ENCODE results near the gene OVCA2.

The OVCA2 gene

DNA sequence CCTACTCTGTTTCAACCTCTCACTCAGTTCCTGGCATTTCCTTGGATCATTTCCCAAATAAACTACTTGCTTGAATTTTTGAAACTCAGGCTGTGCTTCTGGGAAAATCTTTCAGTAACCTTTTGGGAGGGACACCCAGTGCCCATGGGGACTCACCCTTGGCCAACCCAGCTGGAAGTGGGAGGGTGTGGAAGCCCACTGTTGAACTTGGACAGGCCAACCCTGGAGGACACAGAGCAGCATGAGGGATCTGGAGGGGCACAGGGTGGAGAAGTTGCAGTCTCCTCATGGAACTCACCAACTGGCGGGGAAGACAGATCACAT, 27.9 kb upstream of the OVCA2 start:
- no peak for DNase-seq (ENCODE audit: low read depth)

DNA sequence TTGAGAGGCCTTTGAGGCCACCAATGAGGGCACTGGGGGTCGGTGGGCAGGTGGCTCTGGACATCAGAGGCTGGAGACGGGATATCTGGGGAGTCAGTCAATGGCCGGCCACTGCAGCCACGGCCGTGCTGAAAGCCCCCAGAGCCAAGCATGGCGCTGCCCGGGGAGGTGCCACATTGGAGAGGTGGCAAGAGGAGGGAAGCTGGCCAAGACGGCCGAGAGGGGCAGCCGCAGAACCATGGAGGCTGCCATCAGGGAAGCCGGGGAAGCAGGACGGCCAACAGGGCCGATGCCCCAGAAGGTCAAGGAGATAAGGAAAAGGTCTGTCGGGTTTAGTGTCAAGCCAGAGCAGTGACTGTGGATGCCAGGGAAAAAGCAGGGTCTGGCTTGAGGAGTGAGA, 26.5 kb upstream of the OVCA2 start:
- DNase-seq (ENCODE audit: low read depth): no peak

DNA sequence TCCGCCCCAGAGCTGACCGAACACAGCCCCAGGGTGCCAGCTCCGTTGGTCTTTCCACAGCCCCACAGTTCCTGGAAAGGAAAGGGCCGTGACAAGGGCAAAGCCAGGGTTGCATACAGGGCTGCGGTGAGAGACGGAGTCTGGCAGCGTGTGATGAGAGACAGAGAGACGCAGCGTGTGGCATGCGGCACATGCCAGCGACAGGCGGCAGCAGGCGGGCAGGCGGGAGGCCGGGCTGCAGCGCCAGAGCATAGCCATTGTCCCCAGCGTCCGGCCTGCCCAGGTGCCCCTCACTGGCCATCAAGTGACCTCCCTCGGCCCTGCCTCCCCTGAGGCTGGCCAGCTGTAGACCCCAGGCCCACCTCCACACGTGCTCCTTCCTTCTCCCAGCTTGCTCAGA, 25.3 kb upstream of the OVCA2 start:
- DNase-seq (ENCODE audit: low read depth): no peak

DNA sequence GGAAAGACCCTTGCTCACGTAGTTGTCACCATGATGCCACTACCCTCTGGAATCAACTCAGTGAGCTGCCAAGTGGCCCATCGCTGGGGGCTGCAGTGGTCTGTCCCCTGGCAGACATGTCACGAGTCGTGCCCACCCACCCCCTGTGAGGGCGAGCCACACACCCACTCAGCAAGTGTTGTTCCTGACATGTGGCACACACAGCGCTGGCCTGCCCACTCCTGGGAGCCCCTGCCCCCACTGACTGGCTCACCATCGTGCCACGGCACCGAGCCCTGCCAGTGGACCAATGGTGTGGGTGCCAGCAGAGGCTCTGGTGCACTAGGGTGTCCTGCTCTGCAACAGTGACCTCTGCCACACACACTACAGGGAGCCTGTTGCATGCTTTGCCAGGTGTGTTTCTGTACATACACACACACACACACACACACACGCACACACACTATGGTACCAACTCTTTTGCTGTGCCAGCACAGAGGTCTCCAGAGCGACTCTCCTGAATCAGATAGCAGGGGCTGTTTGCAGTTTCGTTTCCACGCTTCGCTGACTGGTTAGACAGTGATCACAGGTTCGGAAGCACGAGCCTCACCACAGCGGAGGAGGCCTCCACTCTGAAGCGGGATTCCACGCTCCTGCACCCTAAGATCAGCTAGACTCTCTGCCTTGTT, 24.4 kb upstream of the OVCA2 start:
- DNase-seq (ENCODE audit: low read depth): no peak

DNA sequence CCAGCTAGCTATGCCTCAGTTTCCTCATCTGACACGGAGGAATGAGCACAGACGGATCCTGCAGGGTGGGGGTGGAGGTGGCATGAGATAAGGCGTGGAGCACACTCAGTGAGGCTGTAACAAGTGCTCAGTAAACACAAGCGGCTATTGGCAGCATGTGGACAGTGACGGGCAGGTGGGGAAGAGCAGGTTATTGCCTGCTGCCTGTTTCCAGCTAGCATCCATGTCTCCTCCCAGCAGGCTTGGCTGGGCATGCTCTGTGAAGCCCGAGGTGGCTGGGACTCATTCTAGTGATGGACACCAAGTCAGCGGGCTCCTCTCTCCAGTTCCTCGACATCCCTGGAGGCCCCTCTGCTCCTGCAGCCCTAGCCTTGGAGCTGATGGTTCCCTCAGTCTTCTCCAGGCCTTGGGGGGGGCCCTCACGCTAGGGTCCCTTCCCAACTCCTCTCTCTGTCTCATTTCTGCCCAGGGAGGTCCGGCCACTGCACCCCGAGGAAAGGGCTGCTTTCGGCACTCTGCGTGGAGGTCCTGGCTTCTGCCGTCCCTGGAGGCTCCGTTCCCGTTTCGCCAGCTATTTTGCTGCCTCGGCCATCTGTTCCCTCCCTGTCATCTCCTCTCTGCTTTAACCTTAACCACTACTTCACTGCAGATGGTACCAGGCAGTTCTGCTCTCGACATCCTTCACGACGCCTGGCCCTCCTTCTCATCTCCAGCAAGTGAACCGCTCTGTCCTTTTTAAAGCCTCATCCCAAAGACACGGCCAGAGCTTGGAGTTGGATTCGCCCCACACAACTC, 22.9 kb upstream of the OVCA2 start:
- DNase-seq (ENCODE audit: low read depth): no peak

DNA sequence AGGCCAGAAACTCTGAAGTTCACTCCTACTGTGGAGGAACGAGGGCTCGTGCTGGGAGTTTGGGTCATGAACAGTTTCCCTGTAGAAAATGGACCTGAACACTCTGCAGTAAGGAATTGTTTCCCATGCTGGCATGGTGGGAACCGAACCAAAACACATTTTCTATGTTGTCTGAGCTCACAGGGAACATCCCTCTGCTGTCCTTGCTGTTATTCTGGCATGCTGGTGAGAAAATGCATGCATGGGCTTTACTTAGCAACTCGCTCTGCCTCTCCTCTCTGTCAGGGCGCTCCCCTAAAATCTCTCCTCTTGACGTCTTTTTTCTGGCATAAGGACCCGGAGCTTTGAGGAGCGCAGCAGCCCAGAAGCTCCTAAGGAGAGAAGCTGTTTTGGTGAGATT, 22.1 kb upstream of the OVCA2 start:
- DNase-seq (ENCODE audit: low read depth): no peak

DNA sequence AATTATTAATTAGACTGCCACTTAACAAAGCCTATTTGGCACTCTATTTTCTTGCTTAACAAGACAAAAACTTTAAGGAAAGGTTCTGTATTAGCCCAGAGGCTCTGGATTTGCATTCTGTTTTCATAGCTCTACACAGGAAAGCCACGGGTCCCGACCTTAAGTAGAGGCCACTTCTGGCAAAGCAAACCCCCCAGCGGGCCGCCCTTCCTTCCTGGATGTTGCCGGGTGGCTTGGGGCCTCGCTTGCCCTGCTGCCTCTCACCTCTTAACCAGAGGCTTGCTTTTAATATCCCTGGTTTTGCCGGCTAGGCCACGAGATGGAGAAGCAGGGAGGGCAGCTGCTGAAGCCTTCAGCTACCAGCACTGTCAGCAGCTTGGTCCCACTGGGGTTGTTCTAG, 21.1 kb upstream of the OVCA2 start:
- DNase-seq (ENCODE audit: low read depth): no peak

DNA sequence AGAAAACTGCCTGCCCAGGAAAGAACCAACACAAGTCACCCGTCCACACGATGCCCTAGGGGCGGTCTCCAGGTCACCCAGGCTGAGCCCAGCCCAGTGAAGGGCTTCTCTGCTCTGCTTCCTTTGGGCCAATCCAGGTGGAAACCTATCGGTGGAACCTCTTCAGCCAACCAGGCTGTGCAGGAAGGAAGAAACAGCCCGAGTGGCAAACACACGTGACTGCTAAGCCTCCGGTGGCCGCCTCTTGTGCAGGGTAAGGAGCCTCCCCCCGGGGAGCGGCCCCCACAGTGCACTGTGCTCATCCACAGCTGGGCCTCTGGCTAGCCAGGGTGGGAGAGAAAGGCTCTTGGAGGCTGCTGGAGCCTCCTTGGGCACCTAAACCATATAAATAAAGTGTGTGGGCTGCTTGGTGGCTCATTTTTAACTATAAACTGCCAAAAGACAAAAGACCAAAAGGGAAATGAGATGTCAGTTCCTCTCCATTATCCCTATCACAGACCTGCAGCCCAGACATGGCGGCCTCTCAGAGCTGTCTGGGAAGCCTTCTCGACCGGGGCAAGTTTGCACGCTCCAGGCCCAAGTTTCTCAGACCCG, 19.1 kb upstream of the OVCA2 start:
- DNase-seq (ENCODE audit: low read depth): no peak

DNA sequence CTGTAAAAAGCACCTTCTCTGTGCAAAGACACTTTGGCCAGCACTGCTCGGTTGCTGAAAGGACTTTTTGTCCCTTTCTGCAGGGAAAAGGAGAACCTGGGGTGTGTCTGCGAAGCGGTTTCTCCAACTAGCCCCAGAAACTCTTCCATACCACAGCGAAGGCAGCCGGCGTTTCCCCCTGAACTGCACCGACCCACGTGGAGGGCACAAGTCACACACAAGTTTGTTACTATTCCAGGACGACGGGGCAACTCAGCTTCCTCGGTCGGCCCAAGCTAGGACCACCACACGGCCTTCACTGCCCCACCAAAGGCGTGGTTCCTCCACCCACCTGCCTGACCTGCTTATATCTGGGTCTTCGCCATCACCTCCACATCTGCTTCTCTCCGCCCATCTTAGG, 18.6 kb upstream of the OVCA2 start:
- DNase-seq (ENCODE audit: low read depth): no peak

DNA sequence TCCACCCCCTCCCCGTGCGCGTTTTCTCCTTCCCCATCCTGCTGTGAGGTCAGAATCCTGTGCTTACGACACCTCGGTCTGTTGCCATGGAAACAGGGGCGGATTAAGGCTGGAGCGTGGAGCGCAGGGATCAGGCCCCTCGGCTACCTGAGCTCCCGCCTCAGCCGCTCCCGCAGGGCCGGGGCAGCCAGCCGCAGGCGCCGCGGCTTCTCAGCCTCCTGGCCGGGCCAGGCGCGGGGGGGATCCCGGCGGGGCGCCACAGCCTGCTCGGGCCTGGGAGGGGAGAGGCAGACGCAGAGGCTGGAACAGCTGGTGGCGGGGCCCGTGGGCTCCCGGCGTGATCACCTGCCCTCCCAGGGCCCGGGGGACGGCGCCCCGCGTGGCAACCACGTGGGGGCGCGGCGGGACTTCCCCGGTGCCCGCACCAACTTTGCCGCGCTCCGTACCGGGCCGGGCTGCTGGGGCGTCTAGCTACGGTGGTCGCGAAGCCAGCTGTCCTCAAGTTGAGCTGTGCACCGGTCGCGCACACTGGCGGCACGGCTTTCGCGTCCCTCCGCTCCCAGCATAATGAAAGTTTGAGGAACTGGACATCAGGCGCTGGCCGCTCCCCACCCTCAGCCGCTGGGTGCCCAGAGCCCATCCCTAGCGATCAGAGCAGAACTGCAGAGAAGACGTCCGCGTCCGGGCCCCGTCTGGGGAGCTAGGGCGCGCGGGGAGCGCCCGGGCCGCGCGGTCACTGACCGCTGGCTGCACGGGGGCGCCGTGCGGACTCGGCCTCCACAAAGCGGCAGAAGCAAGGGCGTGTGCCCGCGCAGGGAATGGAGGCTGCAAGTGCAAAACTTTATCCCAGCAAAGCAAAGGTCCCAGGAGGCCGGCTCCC, 17.9 kb upstream of the OVCA2 start:
- DNase-seq (ENCODE audit: low read depth): no peak

DNA sequence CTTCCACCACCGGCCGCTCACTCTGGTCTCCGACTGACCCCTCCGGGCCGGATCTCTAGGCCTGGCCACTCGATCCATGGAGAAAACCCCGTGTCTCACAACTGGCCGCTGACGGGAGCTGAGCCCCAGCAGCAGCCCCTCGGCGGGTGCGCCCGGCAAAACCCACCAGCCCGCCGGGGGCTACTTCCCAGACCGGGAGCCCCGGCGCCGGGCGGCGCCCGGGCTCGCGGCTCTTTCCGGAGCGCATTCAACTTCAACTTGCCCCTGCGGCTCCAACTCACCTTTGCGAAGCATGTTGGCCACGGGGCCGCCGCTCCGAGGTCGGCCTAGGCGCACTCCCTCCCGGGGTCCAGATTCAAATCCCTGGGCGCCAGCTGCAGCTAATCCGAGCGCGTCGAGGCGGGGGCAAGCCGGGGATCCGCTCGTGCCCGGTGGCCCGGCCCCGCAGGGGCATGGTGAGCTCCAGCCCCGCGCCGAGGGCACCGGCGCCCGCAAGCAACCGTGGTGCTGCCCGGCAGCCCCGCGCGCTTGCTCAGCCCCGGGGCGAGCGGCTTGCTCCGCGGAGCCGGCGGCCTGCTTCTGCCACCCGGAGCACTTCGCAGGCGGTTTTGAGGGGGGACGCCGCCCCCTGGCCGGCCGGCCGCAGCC, 17.1 kb upstream of the OVCA2 start:
- no peak for DNase-seq (ENCODE audit: low read depth)

DNA sequence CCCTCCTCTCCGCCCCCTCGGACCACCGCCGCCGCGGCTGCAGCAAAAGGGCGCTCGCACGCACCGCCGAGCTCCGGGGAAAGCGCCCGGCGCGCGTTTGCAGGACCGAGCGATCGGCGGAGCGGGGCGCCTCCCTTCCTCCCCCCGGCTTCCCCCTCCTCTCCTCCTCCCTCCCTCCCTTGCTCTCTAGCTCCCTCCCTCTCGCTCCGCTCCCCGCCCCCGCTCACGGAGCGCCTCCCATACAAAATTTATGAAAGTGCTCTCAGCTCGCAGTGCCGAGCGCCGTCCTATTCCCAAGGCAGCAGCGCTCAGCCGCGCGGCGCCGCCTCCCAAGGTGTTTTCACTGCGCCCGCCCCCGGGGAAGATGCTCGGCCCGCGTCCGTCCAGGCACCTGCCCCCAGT, 16.6 kb upstream of the OVCA2 start, which contains the start of gene RTN4RL1:
TSS of gene RTN4RL1 (minus strand) at position 115 of the 402 bp plus-strand sequence. CDS start 469 bp downstream, outside the sequence.
- DNase-seq (ENCODE audit: low read depth): no peak

DNA sequence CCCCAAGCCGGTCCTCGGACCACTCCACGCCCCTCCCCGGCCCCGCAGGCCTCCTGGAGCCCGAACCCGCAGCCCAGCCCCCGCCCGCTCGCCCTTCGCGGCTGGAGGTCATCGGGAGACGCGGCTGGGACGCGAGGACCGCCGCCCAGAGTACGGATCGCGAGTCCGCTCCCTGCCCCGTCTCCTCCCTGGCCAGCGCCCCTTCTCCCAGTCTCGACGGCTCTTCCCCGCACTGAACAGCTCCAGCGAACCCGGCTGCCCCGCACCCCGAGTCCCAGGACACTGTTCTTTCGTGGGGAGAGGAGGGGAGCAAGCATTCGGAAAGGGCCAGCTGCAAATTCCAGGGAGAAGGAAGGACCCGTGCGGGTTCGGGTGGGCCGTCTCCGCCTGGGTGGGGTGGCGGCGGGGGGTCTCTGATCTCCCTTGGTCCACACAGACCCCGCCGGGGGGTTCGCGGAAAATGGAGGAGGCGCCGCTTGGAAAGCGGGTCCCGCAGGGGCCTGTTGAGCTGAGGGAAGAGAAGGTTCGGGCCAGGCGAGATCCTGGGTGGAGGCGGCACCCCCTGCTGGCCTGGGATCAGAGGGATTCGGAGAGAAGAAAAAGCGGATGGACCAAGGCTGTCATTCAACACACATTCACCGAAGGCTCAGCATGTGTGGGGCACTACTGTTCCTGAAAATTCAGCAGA, 16.1 kb upstream of the OVCA2 start:
- DNase-seq (ENCODE audit: low read depth): no peak

DNA sequence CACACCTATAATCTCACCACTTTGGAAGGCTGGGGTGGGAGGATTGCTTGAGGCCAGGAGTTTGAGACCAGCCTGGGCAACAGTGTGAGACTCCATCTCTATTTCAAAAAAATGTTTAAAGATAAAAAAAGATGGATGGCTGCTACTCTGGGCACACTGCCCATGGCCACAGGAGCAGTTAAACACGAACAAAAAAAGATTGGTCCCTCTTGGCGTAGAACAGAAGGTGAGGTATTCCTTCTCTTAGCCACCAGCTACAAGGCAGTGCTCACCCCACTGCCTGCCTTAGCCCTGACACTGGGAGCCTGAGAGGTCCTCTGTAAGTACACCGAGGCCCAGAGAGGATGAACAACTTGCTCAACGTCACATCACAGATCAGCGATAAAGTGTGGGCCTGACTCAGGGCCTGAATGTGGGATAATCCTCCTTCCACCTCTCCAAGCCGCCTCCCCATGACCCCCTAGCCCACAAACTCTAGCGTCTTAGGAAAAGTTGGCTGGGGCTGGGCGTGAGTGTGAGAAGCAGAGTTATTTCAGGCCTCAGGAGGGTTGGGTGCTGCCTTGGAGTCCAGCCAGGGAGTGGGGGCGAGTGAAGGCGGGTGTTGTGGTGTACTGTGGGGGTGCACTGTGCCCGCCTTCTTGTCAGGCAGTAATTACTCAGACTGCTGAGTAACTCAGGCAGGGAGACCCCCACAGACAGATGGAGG, 14.1 kb upstream of the OVCA2 start:
- DNase-seq (ENCODE audit: low read depth): no peak

DNA sequence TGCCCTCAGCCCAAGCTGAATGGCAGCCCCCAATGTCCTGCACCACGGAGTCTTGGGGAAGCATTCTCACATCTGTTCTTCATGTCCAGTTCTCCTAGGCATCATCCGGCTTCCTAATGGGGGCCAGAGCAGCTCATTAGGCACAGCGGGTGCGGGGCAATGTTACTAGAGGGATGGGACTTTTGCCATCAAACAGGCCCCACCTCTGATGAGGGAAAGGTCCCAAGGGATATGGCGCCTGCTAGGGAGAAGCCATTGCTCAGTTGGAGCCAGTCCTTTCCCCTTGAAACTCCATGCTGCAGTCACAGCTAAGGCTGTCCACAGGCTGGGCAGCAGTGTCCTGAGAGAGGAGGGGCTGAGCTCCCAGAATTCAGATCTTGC, 13.6 kb upstream of the OVCA2 start:
- no peak for DNase-seq (ENCODE audit: low read depth)

DNA sequence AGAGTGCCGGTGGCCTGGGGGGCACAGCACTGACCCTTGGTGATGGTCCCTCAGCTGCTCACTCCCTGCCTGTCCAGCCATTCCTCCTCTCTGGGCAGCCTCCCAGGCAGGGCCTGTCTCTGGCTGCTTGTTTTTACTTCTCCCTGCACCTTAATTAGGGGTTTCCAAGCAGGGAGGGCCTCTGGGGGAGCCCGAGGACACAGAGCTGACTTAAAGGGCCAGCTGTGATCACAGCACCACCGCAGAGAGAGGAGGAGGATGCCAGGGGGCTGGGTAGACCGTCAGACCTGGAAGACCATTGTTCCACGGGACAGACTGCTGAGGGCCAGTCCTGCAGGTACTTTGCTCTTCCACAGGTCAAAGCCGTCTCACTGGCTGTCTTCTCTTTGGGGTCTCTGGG, 13.1 kb upstream of the OVCA2 start:
- DNase-seq (ENCODE audit: low read depth): no peak

DNA sequence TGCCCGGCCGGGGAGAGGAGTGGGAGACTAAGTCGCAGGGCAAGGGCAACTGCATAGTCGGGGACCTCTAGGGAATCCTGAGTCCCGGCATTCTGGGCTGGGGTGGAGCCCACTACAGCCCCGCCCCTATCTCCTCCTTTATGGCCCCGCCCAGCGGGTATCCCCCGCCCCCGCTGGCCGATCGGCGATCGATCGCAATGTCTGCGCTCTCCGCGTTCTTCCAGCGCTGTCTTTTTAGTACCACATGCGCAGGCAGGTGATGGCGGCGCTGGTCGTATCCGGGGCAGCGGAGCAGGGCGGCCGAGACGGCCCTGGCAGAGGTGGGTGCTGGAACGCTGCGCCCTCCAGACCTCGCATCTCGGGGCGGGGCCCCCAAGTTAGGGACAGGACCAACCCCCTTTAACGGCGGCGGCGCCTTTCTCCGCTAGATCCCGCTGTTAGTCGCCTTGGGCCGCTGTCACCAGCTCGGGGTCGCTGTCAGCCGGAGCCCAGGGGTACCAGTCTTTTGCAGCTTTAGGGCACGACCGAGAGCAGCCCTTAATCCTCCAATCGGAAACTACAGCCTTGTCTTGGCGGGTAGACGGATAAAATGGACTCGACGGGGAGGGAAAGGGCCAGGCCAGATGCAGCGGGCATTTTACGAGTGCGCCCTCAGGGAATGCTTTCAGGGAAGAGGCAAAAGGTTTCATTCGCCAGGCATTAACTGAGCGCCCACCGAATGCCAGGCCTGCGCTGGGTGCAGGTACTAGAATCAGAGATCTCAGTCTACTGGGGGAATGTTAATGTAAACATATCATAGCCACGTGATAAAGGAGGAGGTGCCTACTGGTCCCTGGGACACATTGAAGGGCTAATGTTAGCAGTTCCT, 11.7 kb upstream of the OVCA2 start, which contains the start of gene DPH1:
TSS of gene DPH1 (plus strand) at position 243 of the 868 bp plus-strand sequence. CDS start at position 260, 17 bp downstream.
- DNase-seq (ENCODE audit: low read depth): peak; percentile 73

DNA sequence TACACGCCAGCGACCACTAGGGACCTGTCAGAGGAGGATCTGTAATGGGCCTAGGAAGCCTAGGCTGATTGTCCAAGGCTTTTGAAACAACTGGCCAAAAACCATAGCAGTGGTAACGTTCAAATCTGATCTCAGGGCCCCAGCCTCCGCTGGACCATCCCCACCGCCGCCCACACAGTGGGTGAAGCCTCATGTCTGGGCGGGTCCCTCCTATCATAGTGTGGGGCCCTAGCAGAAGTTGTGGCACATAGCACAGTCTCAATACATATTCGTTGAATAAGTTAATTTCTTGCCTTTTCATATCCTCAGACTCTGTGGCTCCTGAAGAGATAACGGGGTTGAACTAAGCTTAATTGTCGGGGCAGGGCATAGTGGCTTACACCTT, 11.1 kb upstream of the OVCA2 start:
- DNase-seq (ENCODE audit: low read depth): no peak

DNA sequence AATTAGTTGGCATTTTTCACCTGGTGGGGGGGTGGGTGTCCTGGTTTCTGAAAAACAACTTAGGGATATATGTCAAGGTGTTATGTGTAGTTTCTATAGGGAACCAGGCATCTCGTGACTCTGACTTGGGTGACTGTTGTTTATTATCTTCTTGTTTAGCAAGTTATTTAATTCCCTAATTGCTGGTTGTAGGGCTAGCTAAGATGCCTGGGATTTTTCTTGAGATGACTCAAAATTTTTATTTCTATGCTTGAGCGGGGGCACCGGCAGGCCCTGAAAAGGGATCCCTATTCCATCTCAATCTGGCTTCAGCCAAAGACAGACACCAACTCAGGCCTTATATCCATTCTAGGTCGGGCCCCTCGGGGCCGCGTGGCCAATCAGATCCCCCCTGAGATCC, 8.7 kb upstream of the OVCA2 start:
- DNase-seq (ENCODE audit: low read depth): no peak

DNA sequence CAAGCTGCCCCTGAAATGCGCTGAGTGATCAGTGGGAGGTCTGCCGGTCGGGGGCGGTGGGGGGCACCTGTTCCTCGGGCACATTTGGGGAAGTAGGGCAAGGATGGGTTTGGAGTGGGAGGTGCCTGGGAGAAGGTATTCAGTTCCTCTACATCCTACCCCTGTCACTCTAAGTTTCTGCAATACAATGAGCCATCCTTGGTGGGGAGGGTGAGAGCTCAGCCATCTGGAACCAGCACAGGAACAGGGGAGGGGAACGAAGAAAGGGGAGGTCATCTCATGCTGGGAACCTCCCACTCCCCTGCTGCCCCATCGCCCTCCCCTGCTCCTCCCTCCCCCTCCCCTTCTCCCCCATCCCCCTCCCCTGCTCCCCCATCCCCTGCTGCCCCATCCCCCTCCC, 7.7 kb upstream of the OVCA2 start:
- no peak for DNase-seq (ENCODE audit: low read depth)
